ACC112 (cell line): ENCODE results near the gene AQP4.

Source experiments
- H2AFZ ChIP-seq: fragments of 200-600 bp; sonication (generic); one replicate; pipeline ENCODE4 v1.6.0; 2017; ENCODE audit warnings: antibody characterized with exemption, low read length; ENCODE audit not compliant: unreplicated experiment
- H3K27ac ChIP-seq: fragments of 200-600 bp; sonication (generic); 2 replicates; pipeline ENCODE4 v1.5.1; 2014; ENCODE audit warnings: low read depth, mild to moderate bottlenecking, antibody characterized with exemption, low read length, moderate library complexity
- H3K27me3 ChIP-seq: fragments of 200-600 bp; sonication (generic); 2 replicates; pipeline ENCODE4 v1.6.1; 2014; ENCODE audit warnings: mild to moderate bottlenecking, antibody characterized with exemption, low read length, moderate library complexity, mixed read lengths; ENCODE audit not compliant: insufficient read depth
- H3K36me3 ChIP-seq: fragments of 200-600 bp; sonication (generic); 2 replicates; pipeline ENCODE4 v1.6.1; 2016; ENCODE audit warnings: mild to moderate bottlenecking, antibody characterized with exemption, low read length, moderate library complexity, mixed read lengths; ENCODE audit not compliant: insufficient read depth
- H3K4me1 ChIP-seq: fragments of 200-600 bp; sonication (generic); one replicate; pipeline ENCODE4 v1.6.1; 2016; ENCODE audit warnings: low read length, mixed read lengths; ENCODE audit not compliant: insufficient read depth, unreplicated experiment, control insufficient read depth
- H3K4me3 ChIP-seq: fragments of 200-600 bp; sonication (generic); 2 replicates; pipeline ENCODE4 v1.5.1; 2014; ENCODE audit warnings: mild to moderate bottlenecking, low read depth, low read length
- H3K79me2 ChIP-seq: fragments of 200-600 bp; sonication (generic); one replicate; pipeline ENCODE4 v1.6.0; 2016; ENCODE audit warnings: low read length; ENCODE audit not compliant: control insufficient read depth, unreplicated experiment, insufficient read depth

Gene AQP4

DNA sequence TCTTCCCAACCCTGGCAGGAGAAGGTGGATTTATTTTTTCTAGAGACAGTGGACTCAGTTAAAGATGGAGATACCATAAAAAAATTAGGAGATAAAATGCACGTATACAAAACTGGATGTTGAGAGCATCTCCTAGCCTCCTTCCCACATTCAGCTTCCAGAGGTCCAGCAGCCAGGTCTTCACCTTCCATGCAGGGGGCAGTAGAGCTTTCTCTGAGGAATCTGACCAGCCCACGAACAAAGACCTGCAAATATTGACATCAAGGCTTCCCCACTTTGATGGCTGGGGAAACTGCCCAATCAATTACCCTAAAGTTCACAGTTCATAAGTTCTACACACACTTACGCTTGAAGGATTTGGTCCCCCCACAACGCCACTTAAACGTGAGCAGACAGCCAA is 24.5 kb downstream of the AQP4 start:
- 0 out of 2 replicates have a peak, but pooled peaks cover 7% of the 10 kb centered on the region for H3K27me3 ChIP-seq

DNA sequence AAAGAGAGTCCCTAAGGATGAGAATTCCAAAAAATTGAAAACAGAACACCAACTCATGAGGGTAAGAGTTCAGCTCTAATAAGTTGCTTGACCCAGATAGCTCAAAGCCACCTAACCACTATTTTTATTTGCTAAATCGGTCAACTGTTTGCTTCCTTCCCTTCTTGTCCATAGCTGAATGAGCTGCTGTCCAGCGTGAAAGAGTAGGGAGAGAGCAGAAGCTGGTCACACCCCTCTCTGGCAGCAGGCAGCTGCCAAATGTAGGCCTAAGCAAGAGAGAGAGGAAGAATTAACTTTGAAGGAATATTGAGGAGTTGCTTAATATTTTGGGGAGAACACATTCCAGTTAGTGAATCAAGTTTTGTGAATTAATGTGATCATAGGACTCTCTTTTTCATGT is 25.9 kb downstream of the AQP4 start:
- Histone ChIP-seq H3K4me1 (no peaks in the 10 kb centered on the region), H3K36me3 (no peaks in the 10 kb centered on the region), H3K27ac (no peak overlapping the region), H3K27me3 (0 out of 2 replicates have a peak, but pooled peaks cover 7% of the 10 kb centered on the region), H3K79me2 (no peaks in the 10 kb centered on the region), H2AFZ (no peak overlapping the region), H3K4me3 (no peak overlapping the region)

More for the DNA sequence above, 24.5 kb downstream of the AQP4 start:
- H3K36me3 ChIP-seq: no peaks in the 10 kb centered on the region
- no peak overlapping the region for H2AFZ ChIP-seq
- H3K4me1 ChIP-seq: no peaks in the 10 kb centered on the region
- no peak overlapping the region for H3K27ac ChIP-seq
- H3K4me3 ChIP-seq: no peak overlapping the region
- H3K79me2 ChIP-seq: no peaks in the 10 kb centered on the region

GRCh38 chr18:26832302-26832701 is 33.2 kb downstream of the AQP4 start:
- Histone ChIP-seq H3K27ac (no peak overlapping the region), H3K4me3 (no peak overlapping the region), H3K79me2 (no peaks in the 10 kb centered on the region), H3K36me3 (no peaks in the 10 kb centered on the region), H3K4me1 (no peaks in the 10 kb centered on the region), H2AFZ (no peak overlapping the region), H3K27me3 (no peaks in the 10 kb centered on the region)

DNA sequence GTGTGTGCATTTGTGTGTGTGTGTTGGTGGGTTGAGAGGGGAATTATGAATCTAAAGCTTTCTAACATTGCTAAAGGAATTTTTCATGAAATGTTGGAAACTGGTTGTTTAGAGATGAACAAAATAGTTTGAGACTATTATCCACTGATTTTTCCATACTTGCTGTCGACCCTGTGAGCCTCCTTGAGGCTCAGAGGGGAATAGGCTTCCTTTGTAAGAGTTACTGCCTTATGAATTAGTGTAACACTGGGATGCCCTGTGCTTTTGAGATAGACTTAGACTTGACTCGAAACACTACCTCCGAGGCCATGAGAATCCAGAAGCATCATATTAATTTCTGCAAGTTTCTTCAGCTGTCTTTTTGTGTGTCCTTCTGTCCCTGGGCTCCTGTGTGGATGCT is 37.9 kb downstream of the AQP4 start:
- Histone ChIP-seq H3K36me3 (no peaks in the 10 kb centered on the region), H2AFZ (no peak overlapping the region)

GRCh38 chr18:26826656-26827235 is 38.8 kb downstream of the AQP4 start:
- H3K36me3 ChIP-seq: no peaks in the 10 kb centered on the region
- no peak overlapping the region for H2AFZ ChIP-seq
- H3K79me2 ChIP-seq: no peaks in the 10 kb centered on the region
- no peaks in the 10 kb centered on the region for H3K4me1 ChIP-seq
- no peak overlapping the region for H3K4me3 ChIP-seq
- no peak overlapping the region for H3K27ac ChIP-seq
- no peaks in the 10 kb centered on the region for H3K27me3 ChIP-seq

More for the DNA sequence above, 37.9 kb downstream of the AQP4 start:
- H3K4me3 ChIP-seq: no peak overlapping the region
- no peaks in the 10 kb centered on the region for H3K79me2 ChIP-seq
- H3K27ac ChIP-seq: no peak overlapping the region
- H3K4me1 ChIP-seq: no peaks in the 10 kb centered on the region
- no peaks in the 10 kb centered on the region for H3K27me3 ChIP-seq

GRCh38 chr18:26821181-26821580 is 44.3 kb downstream of the AQP4 start:
- H3K79me2 ChIP-seq: no peaks in the 10 kb centered on the region
- no peaks in the 10 kb centered on the region for H3K36me3 ChIP-seq
- no peak overlapping the region for H3K27ac ChIP-seq
- no peak overlapping the region for H2AFZ ChIP-seq
- no peak overlapping the region for H3K4me3 ChIP-seq
- no peaks in the 10 kb centered on the region for H3K27me3 ChIP-seq
- no peaks in the 10 kb centered on the region for H3K4me1 ChIP-seq

DNA sequence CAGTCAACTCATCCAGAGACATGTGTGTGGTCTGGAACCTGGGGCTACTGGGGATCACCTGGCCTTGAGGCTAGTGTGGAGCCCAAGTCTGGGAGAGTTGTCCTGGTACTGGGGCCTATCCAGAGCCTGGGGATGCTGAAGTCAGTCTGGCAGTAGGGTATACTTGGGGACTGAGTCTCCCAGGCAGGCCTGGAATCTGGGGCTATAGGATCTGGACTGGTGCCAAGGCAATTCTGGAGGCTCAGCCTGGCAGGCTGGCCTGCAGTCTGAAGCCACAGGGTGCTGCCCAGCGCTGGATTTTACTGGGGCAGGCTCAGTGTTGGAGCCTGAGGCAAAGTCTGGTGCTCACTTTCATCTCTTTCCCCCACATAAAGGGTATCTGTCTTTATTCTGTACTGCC is 46.5 kb downstream of the AQP4 start:
- H3K27me3 ChIP-seq: no peaks in the 10 kb centered on the region
- no peaks in the 10 kb centered on the region for H3K36me3 ChIP-seq
- H3K4me1 ChIP-seq: no peaks in the 10 kb centered on the region
- no peaks in the 10 kb centered on the region for H3K79me2 ChIP-seq
- H3K4me3 ChIP-seq: no peak overlapping the region
- no peak overlapping the region for H3K27ac ChIP-seq
- H2AFZ ChIP-seq: no peak overlapping the region

GRCh38 chr18:26818461-26818860 is 47.0 kb downstream of the AQP4 start:
- H3K79me2 ChIP-seq: no peaks in the 10 kb centered on the region
- no peaks in the 10 kb centered on the region for H3K4me1 ChIP-seq
- H3K27me3 ChIP-seq: no peaks in the 10 kb centered on the region
- no peaks in the 10 kb centered on the region for H3K36me3 ChIP-seq
- no peak overlapping the region for H3K27ac ChIP-seq
- no peak overlapping the region for H2AFZ ChIP-seq
- H3K4me3 ChIP-seq: no peak overlapping the region

DNA sequence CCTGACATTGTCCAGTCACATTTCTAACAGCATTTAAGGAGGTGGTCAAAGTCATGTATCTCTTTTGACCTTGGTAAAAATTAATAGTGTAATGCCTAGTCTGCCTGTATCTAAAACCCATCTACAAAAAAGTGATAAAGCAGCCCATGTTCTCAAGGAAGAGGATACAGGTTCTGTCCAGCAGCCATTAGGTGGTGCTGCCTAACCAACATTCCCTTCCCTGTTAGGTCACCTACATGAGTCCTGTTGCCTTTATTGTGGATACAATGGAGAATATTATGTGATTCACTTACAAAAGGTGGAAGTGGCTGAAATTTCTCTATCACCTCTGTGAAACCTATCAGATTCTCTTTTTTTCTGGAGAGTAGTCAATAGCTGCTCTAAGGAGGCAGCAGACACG is 52.5 kb downstream of the AQP4 start:
- Histone ChIP-seq H3K27me3 (no peaks in the 10 kb centered on the region), H2AFZ (no peak overlapping the region), H3K79me2 (no peaks in the 10 kb centered on the region)

GRCh38 chr18:26812462-26812861 is 53.0 kb downstream of the AQP4 start:
- no peaks in the 10 kb centered on the region for H3K4me1 ChIP-seq
- no peaks in the 10 kb centered on the region for H3K79me2 ChIP-seq
- H3K36me3 ChIP-seq: no peaks in the 10 kb centered on the region
- H2AFZ ChIP-seq: no peak overlapping the region
- no peak overlapping the region for H3K4me3 ChIP-seq
- no peaks in the 10 kb centered on the region for H3K27me3 ChIP-seq
- H3K27ac ChIP-seq: no peak overlapping the region

More for the DNA sequence above, 52.5 kb downstream of the AQP4 start:
- H3K4me1 ChIP-seq: no peaks in the 10 kb centered on the region
- H3K27ac ChIP-seq: no peak overlapping the region
- H3K4me3 ChIP-seq: no peak overlapping the region
- H3K36me3 ChIP-seq: no peaks in the 10 kb centered on the region

GRCh38 chr18:26809346-26809745 is 56.2 kb downstream of the AQP4 start:
- Histone ChIP-seq H3K4me1 (no peaks in the 10 kb centered on the region), H2AFZ (no peak overlapping the region), H3K27me3 (no peaks in the 10 kb centered on the region; the same call in none of the 2 replicates), H3K4me3 (no peak overlapping the region), H3K36me3 (no peaks in the 10 kb centered on the region), H3K79me2 (no peaks in the 10 kb centered on the region), H3K27ac (no peak overlapping the region)
